Thoracic aorta (tissue), 2 donors: Measurements from ENCODE around the gene C20orf141. TPM values are rescaled to one million over a fixed set of nuclear protein-coding genes. Genes with fewer than 3 reads are reported as not detected.
A peak's percentile ranks its signal among the peaks of the same experiment; 100 is the strongest.

Experiments
- ATAC-seq: fragments of 150-250 bp; one replicate; pipeline ENCODE4 v1.8.0; 2017; ENCODE audit warnings: low read depth; ENCODE audit not compliant: insufficient number of reproducible peaks, low FRiP score
- DNase-seq: peaks from one replicate; pipeline ENCODE4 v3.0.0-alpha.2; 2020; ENCODE audit warnings: low spot score
- H3K27ac ChIP-seq, 2 donors: fragments of 200-600 bp; sonication (generic); 1 replicate in 1 of 2; 2 replicates in 1 of 2; pipeline ENCODE4 v1.5.1; 2016; ENCODE audit warnings: mild to moderate bottlenecking in 2 of 2, moderate library complexity in 2 of 2
- H3K27me3 ChIP-seq: fragments of 200-600 bp; sonication (generic); replicated peaks from 2 replicates; pipeline ENCODE4 v1.6.0; 2016; ENCODE audit warnings: mild to moderate bottlenecking; ENCODE audit not compliant: insufficient read depth
- H3K36me3 ChIP-seq: fragments of 200-600 bp; sonication (generic); one replicate; pipeline ENCODE4 v1.5.1; 2016
- H3K4me1 ChIP-seq, 2 donors: fragments of 200-600 bp; sonication (generic); 1 replicate in 1 of 2; 2 replicates in 1 of 2; pipeline versions ENCODE4 v1.5.1 to v1.6.0; 2016; ENCODE audit warnings: low read depth in 2 of 2, mild to moderate bottlenecking in 1 of 2; ENCODE audit not compliant: control insufficient read depth in 1 of 2
- H3K4me3 ChIP-seq: fragments of 200-600 bp; sonication (generic); 2 replicates; pipeline ENCODE4 v1.5.1; 2016; ENCODE audit warnings: mild to moderate bottlenecking
- H3K9me3 ChIP-seq: fragments of 200-600 bp; sonication (generic); 2 replicates; pipeline ENCODE4 v1.5.1; 2016
- total RNA-seq, 2 donors: library from RNA; depleted of rRNA; stranded (reverse); fragments of >200 nt; gene quantifications; one replicate each; pipeline versions ENCODE4 v1.1.0 to v1.2.3, GENCODE V29; 2016
- TF ChIP-seq, protein P1 (sequence below): fragments of 200-600 bp; sonication (generic); IDR thresholded peaks from one replicate; pipeline ENCODE4 v1.5.1; 2019; ENCODE audit warnings: antibody characterized with exemption

C20orf141 gene
- total RNA-seq, 2 donors from 2014 or later = not detected

DNA sequence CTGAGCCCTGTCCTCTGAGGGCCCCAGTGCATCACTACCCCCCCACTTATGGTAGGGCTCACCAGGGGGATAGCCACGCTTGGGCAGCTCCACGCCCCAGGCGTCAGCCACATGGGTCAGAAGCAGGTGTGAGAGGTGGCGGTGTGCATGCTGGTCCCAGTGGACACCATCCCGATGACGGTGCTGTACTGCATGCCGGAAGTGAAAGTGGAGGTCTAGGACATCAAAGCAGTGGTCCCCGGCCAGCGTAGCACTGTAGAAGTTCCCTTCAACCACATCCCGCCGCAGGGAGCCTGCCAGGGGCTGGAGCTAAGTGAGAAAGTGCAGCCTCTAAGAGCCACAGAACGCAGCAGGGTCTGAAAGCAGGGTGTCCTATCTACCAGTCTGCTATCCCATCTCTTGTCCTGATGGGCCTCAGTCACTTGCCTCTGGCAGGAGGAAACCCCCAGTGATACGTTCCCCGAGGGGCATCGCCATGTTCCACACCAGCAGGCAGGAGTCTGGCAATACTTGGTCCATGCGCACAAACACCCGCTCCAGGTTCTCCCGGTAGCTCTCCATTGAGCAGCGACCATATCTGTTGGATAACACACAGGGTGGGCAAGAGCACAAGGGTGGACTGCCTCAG is 23.5 kb downstream of the C20orf141 start:
- TF ChIP-seq, protein P1, sequence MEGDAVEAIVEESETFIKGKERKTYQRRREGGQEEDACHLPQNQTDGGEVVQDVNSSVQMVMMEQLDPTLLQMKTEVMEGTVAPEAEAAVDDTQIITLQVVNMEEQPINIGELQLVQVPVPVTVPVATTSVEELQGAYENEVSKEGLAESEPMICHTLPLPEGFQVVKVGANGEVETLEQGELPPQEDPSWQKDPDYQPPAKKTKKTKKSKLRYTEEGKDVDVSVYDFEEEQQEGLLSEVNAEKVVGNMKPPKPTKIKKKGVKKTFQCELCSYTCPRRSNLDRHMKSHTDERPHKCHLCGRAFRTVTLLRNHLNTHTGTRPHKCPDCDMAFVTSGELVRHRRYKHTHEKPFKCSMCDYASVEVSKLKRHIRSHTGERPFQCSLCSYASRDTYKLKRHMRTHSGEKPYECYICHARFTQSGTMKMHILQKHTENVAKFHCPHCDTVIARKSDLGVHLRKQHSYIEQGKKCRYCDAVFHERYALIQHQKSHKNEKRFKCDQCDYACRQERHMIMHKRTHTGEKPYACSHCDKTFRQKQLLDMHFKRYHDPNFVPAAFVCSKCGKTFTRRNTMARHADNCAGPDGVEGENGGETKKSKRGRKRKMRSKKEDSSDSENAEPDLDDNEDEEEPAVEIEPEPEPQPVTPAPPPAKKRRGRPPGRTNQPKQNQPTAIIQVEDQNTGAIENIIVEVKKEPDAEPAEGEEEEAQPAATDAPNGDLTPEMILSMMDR = no peak
- H3K27ac ChIP-seq = no peak overlapping the region
- no peaks in the 10 kb centered on the region for H3K9me3 ChIP-seq
- no peaks in the 10 kb centered on the region for H3K36me3 ChIP-seq
- DNase-seq = no peak
- peaks cover 0 to 19% of the 10 kb centered on the region in 2 donors for H3K4me1 ChIP-seq
- ATAC-seq = no peak
- no peaks in the 10 kb centered on the region for H3K27me3 ChIP-seq
- H3K4me3 ChIP-seq = no peak overlapping the region

DNA sequence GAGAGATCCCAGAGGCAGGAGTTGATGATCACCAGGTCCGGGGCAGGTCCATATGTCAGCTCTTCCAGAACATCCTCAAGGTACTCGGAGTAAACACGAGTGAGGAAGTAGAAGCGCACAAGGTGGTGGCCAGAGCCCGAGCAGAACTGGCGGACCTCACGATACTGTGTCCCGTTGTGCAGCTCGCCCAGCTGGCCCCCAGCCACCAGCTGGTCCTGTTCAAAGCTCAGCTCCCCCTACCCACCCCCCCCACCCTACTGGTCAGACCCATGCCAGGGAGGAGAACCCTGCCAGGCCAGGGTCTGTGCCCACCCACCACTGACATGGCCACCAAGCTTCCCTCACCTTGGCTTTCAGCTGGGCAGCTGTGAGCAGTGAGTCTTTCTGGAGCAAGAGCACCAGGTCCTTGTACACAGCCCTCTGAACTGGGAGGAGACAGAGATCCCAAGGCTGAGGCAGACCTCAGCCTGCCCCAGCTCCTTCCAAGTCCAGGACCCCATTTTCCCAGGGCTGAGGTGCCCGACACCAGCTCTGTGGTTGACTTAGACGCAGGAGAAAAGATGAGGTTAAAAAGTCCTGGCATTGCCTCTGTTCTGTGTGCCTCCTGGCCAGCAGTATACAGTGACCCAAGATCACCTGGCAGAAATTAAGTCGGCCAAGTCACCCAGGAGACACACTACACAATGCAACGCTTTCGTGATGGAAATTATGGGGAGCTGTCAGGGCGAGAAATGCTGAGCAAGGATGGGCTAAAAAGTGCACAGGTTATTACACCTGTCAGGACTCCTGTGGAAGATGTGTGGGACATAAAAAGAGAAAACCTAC is 24.3 kb downstream of the C20orf141 start:
- Histone ChIP-seq H3K4me1 (peaks cover 0 to 19% of the 10 kb centered on the region in 2 donors), H3K4me3 (no peak overlapping the region), H3K27ac (no peak overlapping the region), H3K9me3 (no peaks in the 10 kb centered on the region), H3K36me3 (no peaks in the 10 kb centered on the region), H3K27me3 (no peaks in the 10 kb centered on the region)
- no peak for DNase-seq
- TF ChIP-seq, protein P1 = no peak
- ATAC-seq = no peak

DNA sequence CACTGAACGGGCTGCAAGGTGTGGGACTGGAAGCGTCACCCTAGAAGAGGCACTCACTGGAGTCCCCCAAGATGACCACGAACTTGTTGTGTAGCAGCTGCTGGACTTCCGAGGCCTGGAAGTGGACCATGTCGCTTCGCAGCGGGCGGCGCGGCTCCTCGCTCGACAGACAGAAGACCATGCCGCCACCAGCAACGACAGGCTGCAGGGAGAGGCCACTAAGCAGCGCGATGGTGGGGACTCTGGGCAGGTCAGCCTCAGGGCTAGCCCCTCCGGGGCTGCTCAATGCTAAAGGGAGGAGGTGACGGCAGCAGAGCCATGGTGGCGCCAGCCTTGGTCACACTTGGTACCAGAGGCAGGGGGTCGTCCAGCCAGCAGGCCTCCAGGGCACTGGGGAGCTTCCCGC is 24.9 kb downstream of the C20orf141 start:
- peak overlapping the region; percentile 98 for H3K4me3 ChIP-seq
- H3K27ac ChIP-seq = peak overlapping the region in 1 of 2 donors; percentile 80
- peaks cover 0 to 19% of the 10 kb centered on the region in 2 donors for H3K4me1 ChIP-seq
- no peaks in the 10 kb centered on the region for H3K9me3 ChIP-seq
- no peak for DNase-seq
- no peaks in the 10 kb centered on the region for H3K27me3 ChIP-seq
- TF ChIP-seq, protein P1 = no peak
- ATAC-seq = no peak
- no peaks in the 10 kb centered on the region for H3K36me3 ChIP-seq

DNA sequence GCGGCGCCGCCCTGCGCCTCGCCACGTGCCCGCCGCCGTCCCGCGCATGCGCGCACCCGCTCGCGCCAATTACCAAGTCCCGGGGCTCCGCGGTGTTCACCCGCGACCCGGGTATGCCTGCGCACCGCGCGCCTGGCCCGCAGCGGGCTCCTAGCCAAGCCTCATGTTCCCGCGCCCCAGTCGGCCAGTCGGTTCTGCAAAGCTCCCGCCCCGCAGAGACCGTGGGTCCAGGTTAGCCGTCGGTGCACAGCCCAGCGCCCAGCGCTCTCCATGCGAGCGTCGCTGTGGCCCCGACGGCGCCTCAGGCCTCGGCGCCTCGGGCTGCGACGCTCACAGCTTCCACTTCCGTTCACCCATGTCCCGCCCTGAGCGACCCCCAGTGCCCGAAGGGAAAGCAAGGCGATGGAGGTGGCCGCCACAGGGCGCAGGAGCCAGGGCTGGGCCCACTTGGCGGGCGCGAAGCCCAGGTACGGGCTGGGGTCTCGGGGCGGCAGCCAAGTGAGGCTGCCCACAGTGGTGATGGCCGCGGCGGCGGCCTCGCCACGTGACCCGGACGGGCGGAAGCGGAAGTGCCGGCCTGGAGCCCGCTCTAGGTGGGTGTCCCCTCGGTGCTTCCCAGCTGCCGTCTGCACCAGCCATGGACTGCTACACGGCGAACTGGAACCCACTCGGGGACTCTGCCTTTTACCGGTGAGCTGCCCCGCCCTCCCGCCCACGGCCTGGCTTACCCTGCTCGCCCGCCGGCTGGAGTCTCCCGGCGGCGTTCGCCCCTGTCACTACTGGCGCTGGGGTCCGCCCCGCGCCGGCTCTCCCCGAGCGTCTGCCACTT is 25.6 kb downstream of the C20orf141 start, which contains the start of the genes PCED1A and VPS16:
TSS of gene PCED1A (minus strand) at position 518 of the 829 bp plus-strand sequence. CDS start 743 bp downstream, outside the sequence.
TSS of gene VPS16 (plus strand) at position 608 of the 829 bp plus-strand sequence. CDS start at position 638, 30 bp downstream.
- ATAC-seq (peak; percentile 94), DNase-seq (peak; percentile 49)
- peaks cover 0 to 19% of the 10 kb centered on the region in 2 donors for H3K4me1 ChIP-seq
- H3K4me3 ChIP-seq = peak within 1 kb of the TSS; percentile 98
- H3K9me3 ChIP-seq = no peaks in the 10 kb centered on the region
- peak within 1 kb of the TSS; percentile 80 to 92 for H3K27ac ChIP-seq
- H3K36me3 ChIP-seq = no peaks in the 10 kb centered on the region
- no peaks in the 10 kb centered on the region for H3K27me3 ChIP-seq
- TF ChIP-seq, protein P1 = no peak
